ENCODE data around the gene DDX39B. TPM values are rescaled to one million over a fixed set of nuclear protein-coding genes. Genes with fewer than 3 reads are reported as not detected.

DDX39B gene
- total RNA-seq, 2 experiments from 2014 or later, result 483 to 498 TPM

- Mint-ChIP-seq H3K9me3 (no peaks in the 10 kb centered on the region), H3K27ac (no peak overlapping the region), H3K4me3 (no peak overlapping the region), H3K27me3 (no peaks in the 10 kb centered on the region), H3K36me3 (ENCODE audit: low read depth) (peaks cover 35% of the 10 kb centered on the region), H3K4me1 (ENCODE audit: low read depth) (peaks cover 62% of the 10 kb centered on the region)
- H3K4me3 ChIP-seq (ENCODE audit: low read length), result no peak overlapping the region
- H3K27ac ChIP-seq (ENCODE audit: low read depth in 1 of 2, low read length in 2 of 2), result no peak overlapping the region
- H3K27me3 ChIP-seq (ENCODE audit: control insufficient read depth in 1 of 2, insufficient read depth in 2 of 2, low read length in 2 of 2), result no peaks in the 10 kb centered on the region
- intact Hi-C loops (cut with DNase I, micrococcal nuclease), result loop anchor here in 1 of 2 experiments (5.0 kb wide), 1 partner anchor 414 kb away; the partner anchor contains the start of genes NELFE and SKIC2
- H3K9me3 ChIP-seq (ENCODE audit: control insufficient read depth in 1 of 2, insufficient read depth in 1 of 2, low read length in 2 of 2), result no peaks in the 10 kb centered on the region
- H3K36me3 ChIP-seq (ENCODE audit: insufficient read depth, low read length), result peaks cover 19% of the 10 kb centered on the region
- ChIA-PET POLR2A (interaction anchor here (0.9 to 4.2 kb wide), 2 partner anchors 34 to 39 kb away, joined by 3 to 106 read pairs; partner anchors contain the start of genes LST1 and LTB), CTCF (interaction anchor here (11.8 kb wide), 1 partner anchor 53 kb away, joined by 284 read pairs; the partner anchor contains the start of gene NCR3)
- TF ChIP-seq CTCF (IDR thresholded peaks at IDR 0.05), result no peak
- H3K4me1 ChIP-seq (ENCODE audit: insufficient read depth, low read length), result peaks cover 59% of the 10 kb centered on the region
- ATAC-seq (ENCODE audit: poor library complexity) (no peak), DNase-seq (no peak)
Observed at GRCh38 chr6:31543639-31544038, 1.8 kb upstream of the DDX39B start.

- peaks cover 53% of the 10 kb centered on the region for H3K36me3 Mint-ChIP-seq (ENCODE audit: low read depth)
- no peaks in the 10 kb centered on the region for H3K9me3 ChIP-seq (ENCODE audit: control insufficient read depth in 1 of 2, insufficient read depth in 1 of 2, low read length in 2 of 2)
- no peaks in the 10 kb centered on the region for H3K9me3 Mint-ChIP-seq
- CTCF ChIA-PET, result interaction anchor here (1.4 to 3.9 kb wide), 6 partner anchors 10 to 58 kb away, joined by 3 to 30 read pairs (median 8); no protein-coding TSS in a partner anchor
- peak overlapping the region; percentile 94 to 95 for H3K27ac ChIP-seq (ENCODE audit: low read depth in 1 of 2, low read length in 2 of 2)
- H3K27ac Mint-ChIP-seq, result peak overlapping the region; percentile 99
- H3K27me3 Mint-ChIP-seq, result no peaks in the 10 kb centered on the region
- POLR2A ChIA-PET, result interaction anchor here (0.6 to 4.2 kb wide), 53 partner anchors 9 to 1303 kb away, joined by 3 to 106 read pairs (median 6); partner anchors contain the start of genes ABHD16A, AIF1, ATF6B and BAG6
- peak; percentile 56 for ATAC-seq (ENCODE audit: poor library complexity)
- peak overlapping the region; percentile 96 for H3K4me3 Mint-ChIP-seq
- H3K27me3 ChIP-seq (ENCODE audit: control insufficient read depth in 1 of 2, insufficient read depth in 2 of 2, low read length in 2 of 2), result no peaks in the 10 kb centered on the region
- DNase-seq, result peak; percentile 51 to 87 (median 67)
- peak overlapping the region; percentile 91 for H3K4me3 ChIP-seq (ENCODE audit: low read length)
- peaks cover 44% of the 10 kb centered on the region for H3K36me3 ChIP-seq (ENCODE audit: insufficient read depth, low read length)
- peaks cover 48% of the 10 kb centered on the region for H3K4me1 ChIP-seq (ENCODE audit: insufficient read depth, low read length)
- intact Hi-C loops (cut with DNase I, micrococcal nuclease), result loop anchor here (2.0 to 5.0 kb wide), 2 partner anchors 294 to 416 kb away; partner anchors contain the start of genes NELFE (in 1 of the 2) and SKIC2 (in 1 of the 2)
- TF ChIP-seq CTCF (IDR thresholded peaks at IDR 0.05), result no peak
- peaks cover 54% of the 10 kb centered on the region for H3K4me1 Mint-ChIP-seq (ENCODE audit: low read depth)
Observed at GRCh38 chr6:31541059-31541657, 645 bp downstream of the DDX39B start.

- H3K4me1 ChIP-seq (ENCODE audit: insufficient read depth, low read length), result peaks cover 47% of the 10 kb centered on the region
- H3K4me3 ChIP-seq (ENCODE audit: low read length), result peak overlapping the region; percentile 91
- no peak for TF ChIP-seq CTCF (IDR thresholded peaks at IDR 0.05)
- Mint-ChIP-seq H3K27me3 (no peaks in the 10 kb centered on the region), H3K4me3 (peak overlapping the region; percentile 96), H3K27ac (peak overlapping the region; percentile 99), H3K9me3 (no peaks in the 10 kb centered on the region), H3K36me3 (ENCODE audit: low read depth) (peaks cover 59% of the 10 kb centered on the region), H3K4me1 (ENCODE audit: low read depth) (peaks cover 59% of the 10 kb centered on the region)
- ATAC-seq (ENCODE audit: poor library complexity), result no peak
- CTCF ChIA-PET, result interaction anchor here (1.4 to 3.9 kb wide), 5 partner anchors 28 to 58 kb away, joined by 3 to 30 read pairs (median 8); no protein-coding TSS in a partner anchor
- DNase-seq, result no peak
- peaks cover 49% of the 10 kb centered on the region for H3K36me3 ChIP-seq (ENCODE audit: insufficient read depth, low read length)
- peak overlapping the region; percentile 94 to 95 for H3K27ac ChIP-seq (ENCODE audit: low read depth in 1 of 2, low read length in 2 of 2)
- POLR2A ChIA-PET, result interaction anchor here (0.6 to 4.2 kb wide), 35 partner anchors 8 to 1215 kb away, joined by 3 to 106 read pairs (median 7); partner anchors contain the start of genes ABHD16A, ATF6B, BAG6 and CSNK2B
- intact Hi-C loops (cut with DNase I, micrococcal nuclease), result loop anchor here (2.0 to 5.0 kb wide), 2 partner anchors 294 to 417 kb away; partner anchors contain the start of genes NELFE (in 1 of the 2) and SKIC2 (in 1 of the 2)
- no peaks in the 10 kb centered on the region for H3K9me3 ChIP-seq (ENCODE audit: control insufficient read depth in 1 of 2, insufficient read depth in 1 of 2, low read length in 2 of 2)
- H3K27me3 ChIP-seq (ENCODE audit: control insufficient read depth in 1 of 2, insufficient read depth in 2 of 2, low read length in 2 of 2), result no peaks in the 10 kb centered on the region
Observed at GRCh38 chr6:31540640-31541039, 1.2 kb downstream of the DDX39B start.

All from CD4-positive, alpha-beta T cell (primary cell).